Gastrocnemius medialis (tissue), 4 donors: Measurements from ENCODE around the gene LAMC2.
"Not testable (repeated sequence)": the region's sequence is repeated elsewhere in the genome, so short reads cannot be mapped to it uniquely, and the experiment has no call there.

Experiments used
- CTCF ChIP-seq, 5 experiments: fragments of 450-650 bp in 3 of 5; fragments of 200-600 bp in 2 of 5; sonication (generic) in 2 of 5; IDR thresholded peaks in 4 of 5; conservative IDR thresholded peaks in 1 of 5; 1 replicate in 4 of 5; 2 replicates in 1 of 5; pipeline ENCODE4 v1.5.1; 2016 to 2019; ENCODE audit warnings: antibody characterized with exemption in 5 of 5, mild to moderate bottlenecking in 3 of 5, moderate library complexity in 3 of 5
- POLR2A ChIP-seq, 2 donors: fragments of 450-650 bp; IDR thresholded peaks; one replicate each; pipeline ENCODE4 v1.6.1; 2017; ENCODE audit warnings: antibody characterized with exemption in 2 of 2, mild to moderate bottlenecking in 2 of 2, moderate library complexity in 2 of 2

- not testable (repeated sequence) for TF ChIP-seq CTCF (IDR thresholded peaks at IDR 0.05 in 4 of 5, conservative IDR thresholded peaks at IDR 0.05 in 1 of 5); POLR2A (IDR thresholded peaks at IDR 0.05)
Measured at GRCh38 chr1:183273984-183274383, 87.9 kb downstream of the LAMC2 start.
